ENCODE data around the gene NID1.

NID1 gene

DNA sequence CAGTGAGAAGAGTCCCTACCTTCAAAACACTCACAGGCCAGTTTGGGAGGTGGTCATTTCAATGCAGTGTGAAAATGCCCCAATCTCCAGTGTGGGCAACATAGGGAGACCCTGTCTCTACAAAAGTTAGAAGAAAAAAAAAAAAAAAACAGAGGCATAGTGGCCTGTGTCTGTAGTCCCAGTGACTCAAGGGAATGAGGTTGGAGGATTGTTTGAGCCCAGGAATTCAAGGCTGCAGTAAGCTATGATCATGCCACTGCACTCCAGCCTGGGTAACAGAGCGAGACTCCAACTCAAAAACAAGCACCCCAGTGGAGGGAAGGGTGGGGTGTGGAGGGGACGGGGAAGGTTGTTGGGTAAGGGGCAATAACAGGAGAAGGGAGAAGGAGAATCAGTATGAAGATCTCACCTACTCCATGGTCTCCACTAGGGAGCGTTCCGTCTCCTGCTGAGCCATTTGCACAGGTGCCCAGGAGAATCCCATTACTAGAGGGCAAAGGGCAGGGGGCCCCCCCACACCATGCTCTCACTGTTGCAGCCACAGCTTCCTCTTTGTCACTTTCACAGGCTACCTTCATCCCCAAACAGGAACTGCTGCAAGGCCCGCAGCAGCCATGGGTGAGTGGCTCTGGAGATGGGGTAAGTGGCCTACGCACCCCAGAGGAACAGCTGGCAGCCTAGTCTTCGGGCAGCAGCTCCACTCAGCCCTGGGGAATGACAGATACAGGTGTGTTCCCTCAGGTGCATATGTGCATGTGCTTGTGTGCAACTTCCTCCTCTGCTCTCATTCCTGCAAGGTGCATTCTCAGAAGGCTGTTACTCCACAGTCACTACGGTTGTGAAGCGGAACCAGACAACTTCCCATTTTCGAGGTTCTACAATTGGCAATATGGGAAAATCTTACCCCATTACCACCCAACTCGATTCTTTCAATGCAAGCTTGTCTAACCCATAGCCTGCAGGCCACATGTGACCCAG, 110.3 kb downstream of the NID1 start:
- no peak for DNase-seq

DNA sequence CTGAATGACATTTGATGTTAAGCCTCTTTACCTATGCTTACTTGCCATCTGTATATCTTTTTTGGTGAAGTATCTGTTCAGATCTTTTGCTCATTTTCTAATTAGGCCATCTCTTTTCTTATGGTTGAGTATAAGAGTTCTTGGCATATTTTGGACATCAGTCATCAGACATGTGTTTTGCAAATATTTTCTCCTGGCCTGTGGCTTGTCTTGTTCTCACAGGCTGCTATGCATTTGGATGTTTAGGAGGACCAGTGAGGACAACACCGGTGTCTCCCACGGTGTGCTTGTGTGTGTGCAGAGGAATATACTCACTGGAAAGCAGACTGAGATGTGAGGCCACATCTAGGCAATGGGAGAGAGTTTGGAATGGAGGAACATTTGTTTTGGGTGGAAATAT, 111.1 kb downstream of the NID1 start:
- no peak for DNase-seq

DNA sequence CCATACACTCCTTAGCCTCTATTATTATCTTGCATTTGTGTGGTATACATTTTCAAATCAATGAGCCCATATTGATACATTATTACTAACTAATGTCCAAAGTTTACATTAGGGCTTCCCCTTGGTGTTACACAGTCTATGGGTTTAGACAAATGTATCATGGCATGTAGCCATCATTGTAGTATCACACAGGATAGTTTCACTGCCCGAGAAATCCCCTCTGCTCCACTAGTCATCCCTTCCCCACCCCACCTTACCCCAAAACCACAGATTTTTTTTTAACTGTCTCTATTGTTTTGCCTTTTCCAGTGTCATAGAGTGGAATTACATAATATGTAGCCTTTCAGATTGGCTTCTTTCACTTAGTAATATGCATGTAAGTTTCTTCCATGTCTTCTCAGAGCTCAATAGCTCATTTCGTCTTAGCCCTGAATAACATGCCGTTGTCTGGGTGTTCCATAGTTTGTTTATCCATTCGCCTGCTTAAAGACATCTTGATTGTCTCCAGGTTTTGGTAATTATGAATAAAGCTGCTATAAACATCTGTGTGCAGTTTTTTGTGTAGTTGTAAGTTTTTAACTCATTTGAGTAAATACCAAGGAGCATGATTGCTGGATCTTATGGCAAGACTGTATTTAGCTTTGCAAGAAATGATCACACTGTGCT, 111.8 kb downstream of the NID1 start:
- no peak for DNase-seq

DNA sequence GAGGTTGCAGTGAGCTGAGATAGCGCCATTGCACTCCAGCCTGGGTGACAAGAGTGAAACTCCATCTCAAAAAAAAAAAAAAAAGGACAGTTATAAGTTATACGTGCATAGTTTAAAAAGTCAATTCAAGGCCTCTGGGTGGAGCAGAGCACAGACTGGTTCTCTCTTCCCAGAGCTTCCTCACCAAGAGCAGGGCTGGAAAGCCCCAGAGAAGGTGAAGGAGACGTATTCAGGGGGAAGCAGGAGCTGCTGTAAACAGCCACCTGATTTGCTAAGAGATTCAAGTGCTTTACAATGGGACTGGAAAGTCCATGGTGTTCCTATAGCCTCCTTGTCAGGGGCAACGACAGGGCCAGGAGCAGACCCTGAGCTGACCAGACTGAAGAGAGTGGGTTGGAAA, 113.2 kb downstream of the NID1 start:
- DNase-seq: no peak

DNA sequence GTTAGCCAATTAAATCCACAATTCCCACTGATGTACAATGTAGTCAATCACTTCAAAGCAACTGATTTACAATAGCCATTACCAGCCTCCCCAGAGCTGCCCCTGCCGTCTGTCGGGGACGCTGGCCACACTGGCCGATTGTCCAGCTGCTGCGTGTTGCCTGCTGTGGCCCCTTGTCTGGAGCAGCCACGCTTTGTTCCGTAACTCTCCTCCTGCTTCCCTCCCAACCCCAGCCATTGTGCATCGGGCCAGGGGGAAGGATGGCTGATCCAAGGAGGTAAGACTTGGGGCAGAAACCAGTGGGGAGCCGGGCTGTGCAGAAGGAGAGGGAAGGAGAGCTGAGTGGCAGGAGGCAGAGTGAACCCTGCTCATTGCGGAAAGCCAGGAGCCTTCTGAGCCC, 114.6 kb downstream of the NID1 start:
- DNase-seq: no peak

DNA sequence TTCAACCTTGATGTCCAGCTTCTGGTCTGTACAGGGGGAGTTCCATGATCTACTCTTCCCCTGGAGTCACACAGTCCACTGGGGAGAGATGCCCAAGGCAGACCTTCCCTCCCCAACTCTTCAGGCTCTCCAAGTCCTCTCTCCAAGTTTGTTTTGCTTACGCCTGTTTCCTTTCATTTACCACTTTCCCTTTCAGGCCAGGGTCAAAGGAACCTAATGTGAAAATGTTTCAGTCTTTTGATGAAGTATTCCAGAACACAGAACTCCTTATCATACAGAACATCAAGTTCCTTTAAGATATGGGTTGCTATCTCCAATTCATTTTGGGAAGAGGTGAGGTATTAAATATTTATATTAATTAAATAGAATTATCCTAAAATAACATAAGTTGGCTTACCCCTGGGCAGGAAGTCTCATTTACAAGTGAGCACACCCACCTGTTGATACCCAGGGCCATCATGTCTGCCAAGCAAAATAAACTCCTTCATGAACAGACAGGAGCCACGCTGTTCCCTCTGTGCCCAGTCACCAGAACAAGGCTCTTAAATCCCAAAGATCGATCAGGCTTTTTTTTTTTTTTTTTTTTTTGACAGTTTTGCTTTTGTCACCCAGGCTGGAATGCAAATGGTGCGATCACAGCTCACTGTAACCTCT, 116.0 kb downstream of the NID1 start:
- no peak for DNase-seq

DNA sequence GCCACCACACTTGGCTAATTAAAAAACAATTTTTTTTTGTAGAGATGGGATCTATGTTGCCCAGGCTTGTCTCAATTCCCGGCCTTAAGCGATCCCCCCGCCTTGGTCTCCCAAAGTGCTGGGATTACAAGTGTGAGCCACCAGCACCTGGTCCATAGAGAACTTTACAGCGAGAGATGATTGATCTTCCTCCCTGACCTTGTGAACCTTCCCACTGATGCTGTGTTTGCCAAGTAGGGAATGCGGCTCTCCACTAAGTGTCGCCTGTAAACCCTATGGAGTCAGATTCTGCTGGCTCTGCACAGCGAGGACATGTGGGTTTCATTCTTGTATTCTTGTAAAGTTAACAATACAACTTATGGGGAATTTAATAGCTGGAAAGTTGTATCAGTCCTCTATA, 116.9 kb downstream of the NID1 start:
- no peak for DNase-seq

DNA sequence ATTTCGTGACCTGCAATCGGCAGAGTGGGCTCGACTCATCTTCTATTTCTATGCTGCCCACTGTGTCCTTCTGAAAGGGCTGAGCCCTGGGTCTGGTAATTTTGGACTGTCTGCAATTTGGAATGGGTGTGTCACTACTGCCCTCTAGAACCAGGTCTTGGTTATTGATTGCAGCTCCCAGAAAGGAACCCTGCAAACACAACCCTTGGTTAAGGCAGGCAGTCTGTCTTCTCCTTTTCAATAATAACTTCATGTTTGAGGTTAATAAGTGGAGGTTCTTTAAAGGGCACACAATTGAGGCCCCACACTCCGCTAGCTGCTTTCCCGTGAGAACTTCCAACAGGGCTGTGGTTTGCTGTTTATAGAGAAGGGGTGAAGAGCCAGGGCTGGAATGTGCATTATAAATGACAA, 118.3 kb downstream of the NID1 start:
- no peak for DNase-seq

DNA sequence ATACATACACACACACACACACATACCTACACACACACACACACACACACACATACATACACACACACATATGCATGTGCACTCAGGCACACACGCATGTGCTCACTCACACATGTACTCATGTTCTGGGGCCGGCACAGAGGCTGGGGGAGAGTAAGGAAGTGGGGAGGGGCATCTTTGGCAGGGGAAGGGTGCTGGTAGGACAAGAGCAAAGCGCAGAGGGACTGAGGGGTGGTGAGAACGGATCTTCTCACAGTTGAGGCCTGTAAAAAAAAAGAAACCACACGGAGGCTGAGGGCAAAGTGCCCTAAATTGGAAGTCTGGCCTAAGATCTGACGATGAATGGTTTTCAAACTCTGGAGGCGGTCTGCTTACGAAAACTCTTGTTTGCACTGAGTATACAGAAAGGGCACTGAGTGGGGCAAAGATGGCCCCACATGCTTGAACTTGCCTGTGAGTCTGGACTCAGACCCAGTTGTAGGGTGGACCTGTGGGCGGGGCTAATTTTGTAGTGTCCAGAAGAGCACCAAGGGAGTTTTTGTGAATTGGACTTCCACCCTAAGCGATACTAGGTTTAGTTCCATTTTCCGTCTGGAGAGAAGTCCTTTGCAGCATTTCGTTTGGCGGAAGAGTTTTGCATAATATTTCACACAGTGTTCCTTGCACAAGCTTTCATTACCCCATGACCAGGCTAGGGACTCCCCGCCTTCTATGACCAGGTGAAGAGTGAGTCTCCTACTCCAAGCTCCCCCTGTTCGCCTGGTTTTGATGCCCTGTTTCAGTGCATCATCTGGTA, 118.9 kb downstream of the NID1 start:
- no peak for DNase-seq

DNA sequence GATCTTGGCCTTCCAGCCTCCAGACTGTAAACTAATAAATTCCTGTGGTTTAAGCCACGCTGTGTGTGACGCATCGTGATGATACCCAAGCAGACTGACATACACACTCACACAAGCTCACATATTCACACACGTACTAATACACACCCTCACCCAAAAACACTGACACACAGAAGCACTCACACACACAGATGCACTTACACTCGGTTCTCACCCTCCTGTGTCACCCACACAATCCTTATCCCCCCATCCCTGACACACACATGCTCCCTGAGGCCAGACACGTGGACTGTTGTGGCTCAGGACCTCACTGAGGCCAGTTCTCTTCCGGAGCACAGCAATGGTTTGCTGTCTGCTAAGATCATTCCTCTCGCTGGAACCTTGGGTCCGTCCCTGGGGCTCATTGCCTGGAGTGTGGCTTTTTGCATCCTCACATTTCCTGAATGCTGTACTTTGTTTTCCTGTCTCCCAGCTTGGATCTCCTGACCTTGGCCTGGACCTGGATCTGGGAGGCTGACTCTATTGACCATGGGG, 121.2 kb downstream of the NID1 start:
- DNase-seq: no peak

DNA sequence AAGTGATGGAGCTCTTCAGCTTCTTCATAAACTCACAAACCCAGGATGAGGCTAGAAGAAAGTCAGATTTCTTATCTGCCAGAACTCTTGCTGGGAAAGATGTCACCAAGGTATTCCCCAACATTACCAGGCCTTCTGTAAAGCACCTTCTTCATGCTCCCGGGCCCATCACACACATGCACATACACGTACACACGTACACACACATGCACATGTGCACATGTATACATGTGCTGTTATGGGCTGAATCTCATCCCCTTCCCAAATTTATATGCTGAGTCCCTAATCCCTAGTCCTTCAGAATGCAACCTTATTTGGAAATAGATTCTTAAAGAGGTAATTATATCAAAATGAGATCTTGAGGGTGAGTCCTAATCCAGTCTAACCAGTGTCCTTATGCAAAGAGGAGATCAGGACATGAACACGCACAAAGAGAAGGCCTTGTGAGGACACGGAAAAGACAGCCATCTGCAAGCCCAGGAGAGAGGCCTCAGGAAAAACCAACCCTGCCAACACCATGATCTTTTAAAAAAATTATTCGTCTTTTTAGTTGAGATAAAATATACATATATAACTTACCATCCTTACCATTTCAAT, 121.8 kb downstream of the NID1 start:
- no peak for DNase-seq

DNA sequence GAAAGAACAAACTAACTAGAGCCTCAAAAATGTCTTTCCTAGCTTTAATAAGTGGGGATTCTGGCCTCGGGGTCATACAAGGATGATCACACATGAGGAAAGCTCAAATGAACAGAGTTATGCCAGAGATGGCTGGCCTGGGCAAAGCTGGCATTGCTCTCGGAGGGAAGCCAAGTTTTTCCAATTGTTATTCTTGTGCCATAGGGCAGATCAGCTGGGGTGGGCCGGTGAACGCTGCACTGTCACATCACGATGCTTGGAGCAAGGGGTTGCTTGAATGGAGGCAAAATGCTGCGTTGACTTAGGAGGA, 122.3 kb downstream of the NID1 start:
- no peak for DNase-seq

DNA sequence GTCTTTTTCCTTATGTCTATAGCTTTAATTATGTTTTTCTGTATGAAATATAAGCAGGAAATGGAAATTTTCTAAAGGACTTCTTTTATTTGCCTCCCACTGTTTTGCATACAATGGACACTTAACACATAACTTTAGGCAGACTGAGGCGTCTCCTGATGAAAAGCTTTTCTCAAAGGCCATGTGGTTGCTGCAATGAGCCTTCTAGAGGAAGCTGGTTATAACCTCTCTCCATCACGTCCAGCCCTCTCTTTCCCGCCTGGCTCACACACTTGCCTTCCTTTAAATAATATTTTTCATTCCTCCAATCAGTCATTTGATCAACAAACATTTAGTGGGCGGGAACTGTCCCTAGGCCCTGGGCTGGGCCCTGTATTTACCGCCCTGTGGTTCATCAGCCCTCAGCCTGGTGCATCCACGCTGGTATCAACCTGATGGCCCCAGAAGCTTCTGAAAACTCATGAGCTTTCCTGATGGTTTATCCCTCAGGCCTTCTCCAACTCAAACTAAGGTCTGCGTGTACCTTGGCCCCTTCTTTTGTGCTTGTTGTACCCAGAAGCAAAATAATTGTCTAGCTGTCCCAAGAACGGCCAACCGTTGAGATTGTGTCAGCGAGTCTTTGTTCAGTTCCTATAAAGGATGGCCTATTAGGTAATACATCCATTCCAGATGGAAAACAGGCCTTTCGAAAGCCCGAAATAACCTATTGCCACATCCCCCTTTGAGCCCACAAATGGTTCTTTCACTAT, 122.8 kb downstream of the NID1 start:
- DNase-seq: no peak

DNA sequence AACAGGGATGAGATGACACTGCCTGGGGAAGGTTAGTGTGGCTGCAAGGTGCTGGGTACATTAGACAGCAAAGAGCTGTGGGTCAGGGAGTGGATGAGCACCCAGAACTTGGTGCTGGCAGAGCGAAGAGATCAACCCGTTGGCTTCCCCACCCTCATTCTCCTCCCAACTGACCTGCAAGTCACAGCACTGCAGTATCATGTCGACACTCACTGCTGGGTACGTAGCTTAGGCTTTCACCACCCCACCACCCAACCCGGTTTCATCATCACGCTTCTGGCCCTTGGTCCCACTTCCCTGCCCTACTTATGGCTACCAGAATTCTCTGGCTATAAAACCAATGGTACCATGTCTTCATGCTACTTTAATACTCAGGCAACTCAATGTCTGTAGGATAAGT, 124.6 kb downstream of the NID1 start:
- DNase-seq: no peak

DNA sequence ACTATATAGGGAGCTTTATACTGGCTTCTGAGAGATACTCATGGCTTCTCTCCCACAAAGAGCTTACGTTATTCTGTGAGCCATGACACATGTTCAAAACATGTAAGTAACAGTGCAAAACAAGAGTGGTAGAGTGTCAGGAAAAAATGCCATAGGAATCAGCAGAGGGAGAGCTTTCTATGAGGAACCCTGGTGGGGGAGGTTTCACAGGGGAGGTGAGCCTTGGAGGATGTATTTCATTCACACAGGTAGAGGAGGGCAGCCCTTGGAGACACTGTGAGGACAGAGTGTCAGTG, 125.5 kb downstream of the NID1 start:
- DNase-seq: no peak

DNA sequence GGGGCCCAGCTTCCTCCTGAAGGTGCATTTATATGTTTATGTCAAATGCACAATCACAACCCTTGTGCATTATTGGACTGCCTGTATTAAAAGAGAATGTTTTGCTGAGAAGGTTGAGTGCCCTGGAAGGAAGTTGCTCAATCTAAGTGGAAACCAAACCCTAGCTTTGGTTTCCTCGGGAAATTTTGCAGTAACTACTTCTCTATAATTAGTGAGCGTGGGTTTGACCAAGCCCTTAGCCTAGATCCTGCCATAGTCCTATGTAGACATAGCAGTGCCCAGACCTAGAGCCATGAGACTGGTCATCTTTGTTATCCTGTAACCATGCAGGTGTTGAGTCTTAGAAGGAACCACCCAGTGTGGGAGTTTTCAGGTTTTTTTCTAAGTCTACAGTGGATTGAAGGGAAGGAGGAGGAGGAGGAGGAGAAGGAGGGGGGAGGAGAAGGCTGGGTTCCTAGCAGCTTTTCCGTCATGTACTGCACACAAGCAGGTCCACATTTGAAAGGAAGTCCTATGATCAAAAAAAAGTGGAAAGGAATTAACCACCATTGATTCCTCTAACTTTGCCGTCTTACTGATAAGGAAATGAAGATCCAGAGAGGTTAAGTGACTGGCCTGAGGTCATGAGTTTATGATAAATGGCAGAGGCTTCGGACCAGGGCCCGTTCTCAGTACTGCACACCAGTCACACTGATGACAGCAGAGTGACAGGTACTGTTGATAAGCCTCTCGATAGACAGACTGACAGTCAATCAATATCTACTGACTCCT, 126.0 kb downstream of the NID1 start:
- no peak for DNase-seq

DNA sequence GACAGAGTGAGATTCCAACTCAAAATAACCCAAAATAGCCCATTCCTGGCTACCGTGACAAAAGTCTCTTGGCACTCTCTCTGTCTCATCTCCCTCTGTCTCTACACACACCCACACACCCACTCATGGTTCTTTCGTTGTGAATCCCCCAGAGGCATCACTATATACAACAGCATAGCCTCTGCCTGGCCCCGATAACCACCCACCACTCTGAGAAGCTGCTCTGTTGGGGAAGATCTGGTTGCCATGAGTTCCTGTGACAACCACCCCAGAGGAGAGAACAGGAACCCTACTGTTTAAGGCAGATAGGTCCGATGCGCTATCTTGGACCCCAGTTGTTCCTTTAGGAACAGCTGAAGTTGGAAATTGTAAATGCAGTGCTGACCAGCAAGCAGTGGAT, 127.8 kb downstream of the NID1 start:
- DNase-seq: no peak

DNA sequence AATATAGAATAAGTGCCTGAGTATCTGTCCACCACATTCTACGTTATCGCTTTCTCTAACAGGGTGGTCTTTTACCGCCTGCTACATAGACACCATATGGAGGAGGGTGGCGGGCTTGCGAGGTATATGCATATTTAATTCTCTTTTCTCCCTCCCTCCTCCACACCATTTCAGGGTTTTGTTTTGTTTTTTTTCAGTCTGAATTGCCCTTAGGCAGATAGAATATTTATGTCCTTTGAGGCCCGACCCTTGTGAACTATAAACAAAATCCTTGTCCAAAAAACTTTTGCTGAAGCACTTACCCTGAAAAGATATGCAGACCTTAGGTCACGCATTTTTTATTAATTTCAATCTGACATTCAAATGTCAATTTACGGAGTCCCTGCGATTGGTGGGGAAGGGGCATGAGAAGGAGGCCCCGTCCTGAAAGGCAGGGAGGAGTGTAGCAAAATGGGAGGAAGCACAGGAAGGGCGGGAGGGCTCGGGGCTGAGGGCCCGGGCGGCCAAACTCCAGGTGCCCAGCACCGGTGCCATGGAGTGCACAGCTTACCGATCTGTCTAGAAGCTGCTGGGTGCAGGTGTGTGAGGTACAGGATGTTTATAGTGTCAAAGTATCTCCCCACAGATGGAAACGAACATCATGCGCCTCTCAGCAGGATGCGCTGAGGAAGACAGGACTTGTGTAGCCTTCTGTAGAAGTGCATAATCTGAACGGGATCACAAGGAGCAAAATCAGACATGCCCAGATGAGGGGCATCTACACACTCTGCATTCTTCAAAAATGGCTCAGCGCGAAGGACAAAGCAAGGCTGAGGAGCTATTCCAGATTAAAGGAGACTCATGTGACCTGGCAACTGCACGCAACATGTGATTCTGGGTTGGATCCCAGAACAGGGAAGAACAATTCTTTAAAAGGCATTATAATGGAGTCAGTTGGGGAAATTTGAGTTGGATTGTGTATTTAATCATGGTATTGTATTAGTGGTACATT, 129.4 kb downstream of the NID1 start:
- no peak for DNase-seq

DNA sequence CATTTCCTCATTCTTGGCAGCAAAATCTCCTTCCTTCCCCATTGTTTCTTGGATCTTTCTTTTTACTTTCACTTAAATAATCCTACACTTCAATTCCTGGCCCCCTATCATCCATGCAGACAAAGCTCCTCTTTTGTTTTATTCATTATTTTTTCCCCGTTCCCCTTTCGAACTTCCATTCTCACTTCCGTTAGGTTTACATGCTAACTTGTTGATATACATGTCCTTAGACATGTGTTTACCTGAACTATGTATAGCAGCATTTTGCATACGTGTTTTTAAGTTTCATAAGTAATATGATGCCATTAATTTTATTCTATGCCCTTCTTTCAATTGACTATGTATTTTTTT, 131.1 kb downstream of the NID1 start:
- no peak for DNase-seq
